Right kidney (tissue), 1 donor: ENCODE measurements around the gene CCDC78.

Experiments used
- DNase-seq: peaks from one replicate; pipeline ENCODE4 v3.0.0-alpha.2; 2016

The CCDC78 gene

GRCh38 chr16:677316-678190, 48.7 kb downstream of the CCDC78 start:
- DNase-seq, result no peak

- DNase-seq, result no peak
These were observed 49.3 kb downstream of the CCDC78 start for GRCh38 chr16:676913-677312.

- no peak for DNase-seq
These were observed 49.7 kb downstream of the CCDC78 start for GRCh38 chr16:676565-676902.

- DNase-seq, result no peak
These were observed 50.2 kb downstream of the CCDC78 start for GRCh38 chr16:675884-676564.

- DNase-seq, result no peak
These were observed 51.0 kb downstream of the CCDC78 start, which contains the start of gene RHBDL1 for GRCh38 chr16:674968-675883. Gene RHBDL1, plus strand, starts transcription at chr16:675671. Its CDS starts 120 bp downstream, at chr16:675791.

GRCh38 chr16:674214-674881, 51.9 kb downstream of the CCDC78 start:
- no peak for DNase-seq

GRCh38 chr16:673399-673991, 52.7 kb downstream of the CCDC78 start:
- DNase-seq, result no peak

- DNase-seq, result no peak
These were observed 53.4 kb downstream of the CCDC78 start for GRCh38 chr16:672851-673250.
